H1 (cell line): ENCODE data around the gene STT3B.

ENCODE experiments used
- CBX8 ChIP-seq: fragments of 300-800, 300-1000 bp; sonication (generic); IDR thresholded peaks from 2 replicates; pipeline ENCODE4 v1.7.1; 2016; ENCODE audit warnings: low read depth, low read length, borderline replicate concordance
- CTCF ChIP-seq, 3 experiments: IDR thresholded peaks; 1 replicate in 2 of 3; 2 replicates in 1 of 3; pipeline versions ENCODE4 v1.5.1 to v1.6.1; 2011; ENCODE audit warnings: low read length in 3 of 3, mild to moderate bottlenecking in 3 of 3, inconsistent platforms in 2 of 3, low read depth in 1 of 3, moderate library complexity in 1 of 3; ENCODE audit not compliant: insufficient read depth in 1 of 3; ENCODE audit errors: control extremely low read depth in 1 of 3
- HDAC6 ChIP-seq: IDR thresholded peaks from one replicate; pipeline ENCODE4 v1.7.1; 2012; ENCODE audit warnings: low read depth, mild to moderate bottlenecking, inconsistent platforms, low read length, moderate library complexity
- JUND ChIP-seq: IDR thresholded peaks from 2 replicates; pipeline ENCODE4 v1.6.1; 2011; ENCODE audit warnings: mild to moderate bottlenecking, improper control_type of control experiment, low read length
- PHF8 ChIP-seq: fragments of 200-600 bp; sonication (generic); conservative IDR thresholded peaks from 2 replicates; pipeline ENCODE4 v1.7.1; 2012; ENCODE audit warnings: low read depth, mild to moderate bottlenecking, inconsistent platforms, low read length, moderate library complexity
- POLR2A ChIP-seq, 2 experiments: IDR thresholded peaks; 1 replicate in 1 of 2; 2 replicates in 1 of 2; pipeline ENCODE4 v1.6.1; 2011; ENCODE audit warnings: low read depth in 2 of 2, low read length in 2 of 2, mild to moderate bottlenecking in 2 of 2; ENCODE audit errors: control extremely low read depth in 1 of 2
- POLR2AphosphoS5 ChIP-seq: IDR thresholded peaks from 2 replicates; pipeline ENCODE4 v1.6.1; 2011; ENCODE audit warnings: low read depth, low read length
- SP1 ChIP-seq: IDR thresholded peaks from 2 replicates; pipeline ENCODE4 v1.6.1; 2011; ENCODE audit warnings: low read depth, low read length
- SUZ12 ChIP-seq: fragments of 200-600 bp; sonication (generic); IDR thresholded peaks from 2 replicates; pipeline ENCODE4 v1.6.1; 2012; ENCODE audit warnings: mild to moderate bottlenecking, inconsistent platforms, low read length, moderate library complexity, mixed read lengths
- TAF1 ChIP-seq: IDR thresholded peaks from 2 replicates; pipeline ENCODE4 v1.6.1; 2011; ENCODE audit warnings: mild to moderate bottlenecking, low read depth, low read length
- ZNF274 ChIP-seq: IDR thresholded peaks from 2 replicates; pipeline ENCODE4 v1.7.0; 2012; ENCODE audit warnings: low read length, borderline replicate concordance; ENCODE audit errors: extremely low read depth

GRCh38 chr3:31664031-31664430, 131.3 kb downstream of the STT3B start:
- TF ChIP-seq CTCF (IDR thresholded peaks at IDR 0.05; ENCODE audit: control extremely low read depth in 1 of 3, insufficient read depth in 1 of 3, low read depth in 1 of 3, low read length in 3 of 3) (no peak), POLR2A (IDR thresholded peaks at IDR 0.05; ENCODE audit: control extremely low read depth in 1 of 2, low read depth in 2 of 2, low read length in 2 of 2) (no peak), SP1 (no peak), HDAC6 (no peak), POLR2AphosphoS5 (no peak), TAF1 (no peak), PHF8 (no peak), SUZ12 (no peak), CBX8 (no peak), ZNF274 (no peak), JUND (no peak)
